GM12878 (cell line): Measurements from ENCODE around the gene DACT3. TPM values are rescaled to one million over a fixed set of nuclear protein-coding genes. Genes with fewer than 3 reads are reported as not detected.

Experiments
- ATAC-seq: fragments of 200-7000 bp; cut with Tn5 transposase; 3 replicates; pipeline ENCODE4 v1.9.1; 2020; ENCODE audit warnings: mild to moderate bottlenecking, moderate library complexity
- BruUV-seq: library from RNA; stranded (reverse); fragments of 400-500 nt; replicated peaks from 2 replicates; lab custom pipeline; 2021; lab: Mats Ljungman, UMichigan
- CTCF ChIA-PET: fragments of 300-600 bp; sonication (Branson Sonifier 250); formaldehyde crosslinking; extraction: SDS; loops from one replicate; lab custom pipeline; 2021; ENCODE audit warnings: inconsistent platforms; lab: Yijun Ruan, JAX
- POLR2A ChIA-PET: fragments of 350-600 bp; formaldehyde crosslinking; extraction: SDS; loops from one replicate; lab custom pipeline; 2021; ENCODE audit warnings: inconsistent platforms; lab: Charles Lee
- RAD21 ChIA-PET: fragments of 300-600 bp; sonication (Branson Sonifier 250); formaldehyde crosslinking; loops from one replicate; lab custom pipeline; 2023; ENCODE audit warnings: antibody characterized with exemption; ENCODE audit not compliant: unreplicated experiment; lab: Charles Lee
- SMC1A ChIA-PET: fragments of 300-600 bp; sonication (Branson Sonifier 250); formaldehyde crosslinking; loops from one replicate; lab custom pipeline; 2023; ENCODE audit not compliant: unreplicated experiment, uncharacterized antibody; lab: Charles Lee
- DNase-seq: peaks from one replicate; pipeline ENCODE4 v3.0.0-alpha.2; 2011; ENCODE audit warnings: low read depth, low spot score
- FAIRE-seq: peaks from 3 replicates; lab custom pipeline; 2011; peaks lifted over from hg19 to GRCh38; lab: Jason Lieb, UNC
- H2AFZ ChIP-seq: 2 replicates; pipeline ENCODE4 v1.6.0; 2011; ENCODE audit warnings: low read depth, low read length, control low read depth; ENCODE audit not compliant: control insufficient read depth
- H3K27ac ChIP-seq: 2 replicates; pipeline ENCODE4 v1.5.1; 2011; ENCODE audit warnings: control low read depth; ENCODE audit not compliant: control insufficient read depth, insufficient read depth
- H3K27me3 ChIP-seq, 2 experiments: replicated peaks in 1 of 2; 2 replicates each; pipeline versions ENCODE4 v1.6.0 to v1.6.1; 2011; ENCODE audit warnings: low read length in 1 of 2; ENCODE audit not compliant: control insufficient read depth in 2 of 2, insufficient read depth in 2 of 2
- H3K36me3 ChIP-seq, 2 experiments: 2 replicates each; pipeline ENCODE4 v1.5.1; 2011; ENCODE audit warnings: low read length in 1 of 2; ENCODE audit not compliant: control insufficient read depth in 2 of 2, insufficient read depth in 2 of 2
- H3K4me1 ChIP-seq: 2 replicates; pipeline ENCODE4 v1.6.1; 2011; ENCODE audit warnings: mild to moderate bottlenecking, low read length, moderate library complexity, mixed read lengths; ENCODE audit not compliant: control insufficient read depth, insufficient read depth
- H3K4me2 ChIP-seq: 2 replicates; pipeline ENCODE4 v1.6.0; 2011; ENCODE audit warnings: control low read depth; ENCODE audit not compliant: control insufficient read depth, insufficient read depth
- H3K4me3 ChIP-seq: fragments of 200-600 bp; sonication (generic); 2 replicates; pipeline ENCODE4 v1.5.1; 2016
- H3K79me2 ChIP-seq: 2 replicates; pipeline ENCODE4 v1.6.0; 2011; ENCODE audit warnings: low read length; ENCODE audit not compliant: control insufficient read depth, insufficient read depth
- H3K9ac ChIP-seq: 2 replicates; pipeline ENCODE4 v1.8.0; 2011; ENCODE audit warnings: low read length, control low read depth, mixed read lengths; ENCODE audit not compliant: control insufficient read depth, insufficient read depth
- H3K9me3 ChIP-seq: replicated peaks from 3 replicates; pipeline ENCODE4 v1.5.1; 2011; ENCODE audit warnings: mild to moderate bottlenecking, low read length; ENCODE audit not compliant: control insufficient read depth, insufficient read depth
- H4K20me1 ChIP-seq: 2 replicates; pipeline ENCODE4 v1.6.0; 2011; ENCODE audit not compliant: control insufficient read depth, insufficient read depth
- ASH2L ChIP-seq: fragments of 300-600, 200-600 bp; sonication (generic); IDR thresholded peaks from 2 replicates; pipeline ENCODE4 v1.6.1; 2017; ENCODE audit warnings: low read depth, mild to moderate bottlenecking, borderline replicate concordance
- BCL11A ChIP-seq: IDR thresholded peaks from 2 replicates; pipeline ENCODE4 v1.6.1; 2011; ENCODE audit warnings: low read depth, low read length
- CEBPB ChIP-seq, 2 experiments: fragments of 150-350 bp in 1 of 2; IDR thresholded peaks; 2 replicates each; pipeline ENCODE4 v1.6.1; 2012 to 2014; ENCODE audit warnings: low read depth in 2 of 2, low read length in 2 of 2, borderline replicate concordance in 1 of 2, inconsistent platforms in 1 of 2
- CHD1 ChIP-seq: IDR thresholded peaks from 2 replicates; pipeline ENCODE4 v1.6.1; 2012; ENCODE audit warnings: low read depth, low read length, improper control_type of control experiment
- EP300 ChIP-seq, 2 experiments: fragments of 150-350 bp in 1 of 2; IDR thresholded peaks; 2 replicates each; pipeline ENCODE4 v1.6.1; 2011 to 2012; ENCODE audit warnings: low read depth in 2 of 2, low read length in 2 of 2, borderline replicate concordance in 1 of 2, improper control_type of control experiment in 1 of 2, inconsistent platforms in 1 of 2; ENCODE audit not compliant: control insufficient read depth in 1 of 2
- FOXM1 ChIP-seq: IDR thresholded peaks from 2 replicates; pipeline ENCODE4 v1.6.1; 2012; ENCODE audit warnings: low read depth, mild to moderate bottlenecking, inconsistent platforms, low read length, moderate library complexity
- IKZF1 ChIP-seq: fragments of 450-650 bp; conservative IDR thresholded peaks from 2 replicates; pipeline ENCODE4 v1.6.1; 2017; ENCODE audit warnings: antibody characterized with exemption, mild to moderate bottlenecking
- NRF1 ChIP-seq: conservative IDR thresholded peaks from 2 replicates; pipeline ENCODE4 v1.6.1; 2011; ENCODE audit warnings: mild to moderate bottlenecking, low read depth, low read length, improper control_type of control experiment
- SIN3A ChIP-seq: IDR thresholded peaks from 2 replicates; pipeline ENCODE4 v1.6.1; 2012; ENCODE audit warnings: low read depth, low read length, improper control_type of control experiment
- SIX5 ChIP-seq: IDR thresholded peaks from 2 replicates; pipeline ENCODE4 v1.6.1; 2011; ENCODE audit warnings: mild to moderate bottlenecking, low read depth, low read length, moderate library complexity; ENCODE audit not compliant: severe bottlenecking
- SMARCA5 ChIP-seq: fragments of 450-650 bp; IDR thresholded peaks from 2 replicates; pipeline ENCODE4 v1.6.1; 2017; ENCODE audit warnings: mild to moderate bottlenecking
- TCF12 ChIP-seq: IDR thresholded peaks from 2 replicates; pipeline ENCODE4 v1.6.1; 2011; ENCODE audit warnings: low read depth, mild to moderate bottlenecking, low read length
- ZNF274 ChIP-seq: IDR thresholded peaks from one replicate; pipeline ENCODE4 v1.8.0; 2011; ENCODE audit not compliant: insufficient read length, insufficient read depth
- ZSCAN29 ChIP-seq: fragments of 450-650 bp; IDR thresholded peaks from 2 replicates; pipeline ENCODE4 v1.6.1; 2017; ENCODE audit warnings: mild to moderate bottlenecking, moderate library complexity
- WGBS: methylation state at CpG from one replicate; pipeline ENCODE4 v1.1.6; 2016; ENCODE audit warnings: low lambda C conversion rate; ENCODE audit not compliant: insufficient replicate concordance, insufficient coverage; ENCODE audit errors: missing lambda C conversion rate; 5-methylcytosine and 5-hydroxymethylcytosine counted together
- in situ Hi-C: fragments of 300-500 bp; cut with MboI; formaldehyde crosslinking; loops from 9 replicates; pipeline ENCODE4 v1.14.3; 2018; ENCODE audit warnings: mixed read lengths
- intact Hi-C: fragments of 100-400 bp; cut with micrococcal nuclease; formaldehyde crosslinking; loops from one replicate; pipeline ENCODE4 v1.14.2; 2022; ENCODE audit not compliant: unreplicated experiment
- polyA plus RNA-seq, 11 experiments: library from polyadenylated mRNA; depleted of rRNA in 4 of 11; unstranded in 6 of 11; stranded (reverse) in 5 of 11; fragments of >200 nt; fragmentation: Nextera tagmentation in 4 of 11; fragmentation: Illumina TruSeq in 1 of 11; extraction: Ambion mirVana in 4 of 11; extraction: Trizol in 1 of 11; gene quantifications; 1 replicate in 1 of 11; 2 replicates in 10 of 11; pipeline versions ENCODE4 v1.2.1 to v1.2.3, GENCODE V29; 2011 to 2016; ENCODE audit warnings: inconsistent platforms in 2 of 11, missing spikeins in 2 of 11, low read depth in 1 of 11
- total RNA-seq, 4 experiments: library from RNA; depleted of rRNA in 3 of 4; stranded (reverse); fragments of >200 nt in 3 of 4; fragmentation: Illumina TruSeq in 1 of 4; extraction: Trizol in 1 of 4; gene quantifications; 2 replicates each; pipeline versions ENCODE4 v1.2.1 to v1.2.3, GENCODE V29; 2013 to 2021
- TF ChIP-seq, protein P1 (sequence below): IDR thresholded peaks from 2 replicates; pipeline ENCODE4 v1.6.1; 2012; ENCODE audit warnings: improper control_type of control experiment, low read depth, low read length; ENCODE audit not compliant: insufficient replicate concordance
- TF ChIP-seq, protein P2 (sequence below): fragments of 450-650 bp; IDR thresholded peaks from 2 replicates; pipeline ENCODE4 v1.6.1; 2014; ENCODE audit warnings: mild to moderate bottlenecking
- TF ChIP-seq, protein P3 (sequence below): IDR thresholded peaks from 2 replicates; pipeline ENCODE4 v1.6.1; 2012; ENCODE audit warnings: low read depth, low read length, improper control_type of control experiment

DACT3 gene
- total and polyA plus RNA-seq, 10 of the 15 experiments (the other 5 are each of a cell fraction or from before 2014, with no cell fraction given), result 0.05 to 2.5 (median 0.35) TPM; not detected in 1

DNA sequence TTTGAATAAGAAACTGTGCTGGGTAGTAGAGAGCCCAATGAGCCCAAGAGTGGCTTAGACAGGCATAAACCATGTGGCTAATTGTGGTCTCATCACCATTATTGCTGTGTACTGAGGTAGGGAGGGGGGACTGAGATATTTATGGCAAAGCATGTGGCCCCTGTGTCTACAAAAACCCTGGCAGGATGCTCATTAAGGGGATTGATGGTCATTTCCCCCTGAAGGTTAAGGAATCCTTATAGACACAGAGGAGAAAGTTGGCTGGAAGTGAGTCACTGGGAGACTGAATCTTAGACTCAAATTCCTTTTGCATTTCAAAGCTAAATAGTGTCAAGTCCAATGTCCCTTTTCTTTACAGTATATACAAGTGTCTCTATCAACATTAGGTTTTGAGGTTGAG, 9.8 kb upstream of the DACT3 start (continued):
- TF ChIP-seq, protein P1, sequence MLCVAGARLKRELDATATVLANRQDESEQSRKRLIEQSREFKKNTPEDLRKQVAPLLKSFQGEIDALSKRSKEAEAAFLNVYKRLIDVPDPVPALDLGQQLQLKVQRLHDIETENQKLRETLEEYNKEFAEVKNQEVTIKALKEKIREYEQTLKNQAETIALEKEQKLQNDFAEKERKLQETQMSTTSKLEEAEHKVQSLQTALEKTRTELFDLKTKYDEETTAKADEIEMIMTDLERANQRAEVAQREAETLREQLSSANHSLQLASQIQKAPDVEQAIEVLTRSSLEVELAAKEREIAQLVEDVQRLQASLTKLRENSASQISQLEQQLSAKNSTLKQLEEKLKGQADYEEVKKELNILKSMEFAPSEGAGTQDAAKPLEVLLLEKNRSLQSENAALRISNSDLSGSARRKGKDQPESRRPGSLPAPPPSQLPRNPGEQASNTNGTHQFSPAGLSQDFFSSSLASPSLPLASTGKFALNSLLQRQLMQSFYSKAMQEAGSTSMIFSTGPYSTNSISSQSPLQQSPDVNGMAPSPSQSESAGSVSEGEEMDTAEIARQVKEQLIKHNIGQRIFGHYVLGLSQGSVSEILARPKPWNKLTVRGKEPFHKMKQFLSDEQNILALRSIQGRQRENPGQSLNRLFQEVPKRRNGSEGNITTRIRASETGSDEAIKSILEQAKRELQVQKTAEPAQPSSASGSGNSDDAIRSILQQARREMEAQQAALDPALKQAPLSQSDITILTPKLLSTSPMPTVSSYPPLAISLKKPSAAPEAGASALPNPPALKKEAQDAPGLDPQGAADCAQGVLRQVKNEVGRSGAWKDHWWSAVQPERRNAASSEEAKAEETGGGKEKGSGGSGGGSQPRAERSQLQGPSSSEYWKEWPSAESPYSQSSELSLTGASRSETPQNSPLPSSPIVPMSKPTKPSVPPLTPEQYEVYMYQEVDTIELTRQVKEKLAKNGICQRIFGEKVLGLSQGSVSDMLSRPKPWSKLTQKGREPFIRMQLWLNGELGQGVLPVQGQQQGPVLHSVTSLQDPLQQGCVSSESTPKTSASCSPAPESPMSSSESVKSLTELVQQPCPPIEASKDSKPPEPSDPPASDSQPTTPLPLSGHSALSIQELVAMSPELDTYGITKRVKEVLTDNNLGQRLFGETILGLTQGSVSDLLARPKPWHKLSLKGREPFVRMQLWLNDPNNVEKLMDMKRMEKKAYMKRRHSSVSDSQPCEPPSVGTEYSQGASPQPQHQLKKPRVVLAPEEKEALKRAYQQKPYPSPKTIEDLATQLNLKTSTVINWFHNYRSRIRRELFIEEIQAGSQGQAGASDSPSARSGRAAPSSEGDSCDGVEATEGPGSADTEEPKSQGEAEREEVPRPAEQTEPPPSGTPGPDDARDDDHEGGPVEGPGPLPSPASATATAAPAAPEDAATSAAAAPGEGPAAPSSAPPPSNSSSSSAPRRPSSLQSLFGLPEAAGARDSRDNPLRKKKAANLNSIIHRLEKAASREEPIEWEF, result no peak
- TF ChIP-seq SIX5 (no peak), SMARCA5 (no peak)

DNA sequence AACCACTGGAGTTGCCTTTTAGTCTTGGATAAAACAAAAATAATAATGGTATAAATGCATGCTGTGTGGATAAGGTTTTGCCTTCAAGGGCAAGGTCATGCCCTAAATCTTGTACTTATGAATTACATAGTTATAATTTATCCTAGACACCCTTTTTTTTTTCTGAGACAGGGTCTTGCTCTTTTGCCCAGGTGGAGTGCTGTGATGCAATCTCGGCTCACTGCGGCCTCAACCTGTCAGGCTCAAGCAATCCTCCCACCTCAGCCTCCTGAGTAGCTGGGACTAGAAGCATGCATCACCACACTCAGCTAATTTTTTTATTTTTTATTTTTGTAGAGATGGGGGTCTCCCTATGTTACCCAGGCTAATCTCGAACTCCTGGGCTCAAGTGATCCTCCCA, 7.7 kb upstream of the DACT3 start:
- RAD21 ChIA-PET, result no interaction called here
- 65% methylated on average over 3 of the region's 3 CpGs for WGBS
- FAIRE-seq (no peak), DNase-seq (no peak), ATAC-seq (no peak)
- peaks cover 0 to 3% of the 10 kb centered on the region in 2 experiments; a peak in 2 of 4 replicates for H3K36me3 ChIP-seq
- no peak overlapping the region for H3K9ac ChIP-seq
- in situ Hi-C loops, result loop anchor here (5.0 kb wide), 1 partner anchor 136 kb away; no protein-coding TSS in a partner anchor
- no peaks in the 10 kb centered on the region for H3K9me3 ChIP-seq
- CTCF ChIA-PET, result no interaction called here
- no peaks in the 10 kb centered on the region for H3K79me2 ChIP-seq
- no peaks in the 10 kb centered on the region for H3K27me3 ChIP-seq
- no peak overlapping the region for H3K4me3 ChIP-seq
- SMC1A ChIA-PET, result no interaction called here
- no peak overlapping the region for H3K4me2 ChIP-seq
- H3K4me1 ChIP-seq, result no peaks in the 10 kb centered on the region
- POLR2A ChIA-PET, result no interaction called here
- intact Hi-C loops, result no loop called here
- no peaks in the 10 kb centered on the region for H4K20me1 ChIP-seq
- no peak overlapping the region for H3K27ac ChIP-seq
- H2AFZ ChIP-seq, result no peak overlapping the region
- BruUV-seq, result no TSS peak
- TF ChIP-seq, protein P2, sequence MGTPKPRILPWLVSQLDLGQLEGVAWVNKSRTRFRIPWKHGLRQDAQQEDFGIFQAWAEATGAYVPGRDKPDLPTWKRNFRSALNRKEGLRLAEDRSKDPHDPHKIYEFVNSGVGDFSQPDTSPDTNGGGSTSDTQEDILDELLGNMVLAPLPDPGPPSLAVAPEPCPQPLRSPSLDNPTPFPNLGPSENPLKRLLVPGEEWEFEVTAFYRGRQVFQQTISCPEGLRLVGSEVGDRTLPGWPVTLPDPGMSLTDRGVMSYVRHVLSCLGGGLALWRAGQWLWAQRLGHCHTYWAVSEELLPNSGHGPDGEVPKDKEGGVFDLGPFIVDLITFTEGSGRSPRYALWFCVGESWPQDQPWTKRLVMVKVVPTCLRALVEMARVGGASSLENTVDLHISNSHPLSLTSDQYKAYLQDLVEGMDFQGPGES, result no peak
- no peak for TF ChIP-seq CEBPB (IDR thresholded peaks at IDR 0.05; ENCODE audit: borderline replicate concordance in 1 of 2, low read depth in 2 of 2, low read length in 2 of 2)
- TF ChIP-seq, protein P3, sequence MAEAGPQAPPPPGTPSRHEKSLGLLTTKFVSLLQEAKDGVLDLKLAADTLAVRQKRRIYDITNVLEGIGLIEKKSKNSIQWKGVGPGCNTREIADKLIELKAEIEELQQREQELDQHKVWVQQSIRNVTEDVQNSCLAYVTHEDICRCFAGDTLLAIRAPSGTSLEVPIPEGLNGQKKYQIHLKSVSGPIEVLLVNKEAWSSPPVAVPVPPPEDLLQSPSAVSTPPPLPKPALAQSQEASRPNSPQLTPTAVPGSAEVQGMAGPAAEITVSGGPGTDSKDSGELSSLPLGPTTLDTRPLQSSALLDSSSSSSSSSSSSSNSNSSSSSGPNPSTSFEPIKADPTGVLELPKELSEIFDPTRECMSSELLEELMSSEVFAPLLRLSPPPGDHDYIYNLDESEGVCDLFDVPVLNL, result no peak
- no peak for TF ChIP-seq NRF1
- no peak for TF ChIP-seq EP300 (IDR thresholded peaks at IDR 0.05; ENCODE audit: borderline replicate concordance in 1 of 2, control insufficient read depth in 1 of 2, low read depth in 2 of 2, low read length in 2 of 2)
- TF ChIP-seq ASH2L, result no peak
- TF ChIP-seq FOXM1, result no peak
- TF ChIP-seq IKZF1, result no peak
- no peak for TF ChIP-seq SIN3A
- no peak for TF ChIP-seq ZNF274
- TF ChIP-seq TCF12, result no peak
- TF ChIP-seq CHD1, result no peak
- TF ChIP-seq BCL11A, result no peak
- TF ChIP-seq SMARCA5, result no peak
- TF ChIP-seq ZSCAN29, result no peak
